ENCODE measurements around the gene KLF12. TPM values are rescaled to one million over a fixed set of nuclear protein-coding genes. Genes with fewer than 3 reads are reported as not detected.

Gene KLF12
- total RNA-seq, 1 experiment from 2014 or later = 8.5 TPM

GRCh38 chr13:74114202-74114601, 20.0 kb downstream of the KLF12 start:
- H3K4me3 Mint-ChIP-seq = no peak overlapping the region
- ChIA-PET POLR2A (no interaction called here), CTCF (no interaction called here)
- ATAC-seq (no peak), DNase-seq (ENCODE audit: low spot score) (no peak)
- peaks cover 40% of the 10 kb centered on the region for H3K9me3 Mint-ChIP-seq
- H3K27ac Mint-ChIP-seq = no peak overlapping the region
- peaks cover 3% of the 10 kb centered on the region; the same call in 1 of the 2 replicates for H3K27me3 Mint-ChIP-seq (ENCODE audit: low read depth)
- peaks cover 15% of the 10 kb centered on the region for H3K4me1 Mint-ChIP-seq
- TF ChIP-seq PREB (CRISPR knock-in tag; IDR thresholded peaks at IDR 0.05; ENCODE audit: borderline replicate concordance) (no peak), ZNF281 (CRISPR knock-in tag; IDR thresholded peaks at IDR 0.05) (no peak), MLX (CRISPR knock-in tag; IDR thresholded peaks at IDR 0.05) (no peak), IRF2 (CRISPR knock-in tag; IDR thresholded peaks at IDR 0.05; ENCODE audit: borderline replicate concordance, low read depth) (no peak), ZNF121 (CRISPR knock-in tag; IDR thresholded peaks at IDR 0.05) (no peak), ZNF219 (CRISPR knock-in tag; IDR thresholded peaks at IDR 0.05; ENCODE audit: borderline replicate concordance) (no peak), ZNF423 (CRISPR knock-in tag; IDR thresholded peaks at IDR 0.05) (no peak), SOX15 (CRISPR knock-in tag; IDR thresholded peaks at IDR 0.05) (no peak), MXD4 (CRISPR knock-in tag; IDR thresholded peaks at IDR 0.05; ENCODE audit: borderline replicate concordance) (no peak), ZNF396 (CRISPR knock-in tag; IDR thresholded peaks at IDR 0.05; ENCODE audit: borderline replicate concordance) (no peak), ZNF425 (CRISPR knock-in tag; conservative IDR thresholded peaks at IDR 0.05) (no peak), RORB (CRISPR knock-in tag; IDR thresholded peaks at IDR 0.05) (no peak), TEAD4 (CRISPR knock-in tag; IDR thresholded peaks at IDR 0.05) (no peak), NR1H2 (CRISPR knock-in tag; IDR thresholded peaks at IDR 0.05) (no peak), NFE2L1 (CRISPR knock-in tag; IDR thresholded peaks at IDR 0.05) (no peak), ZNF232 (CRISPR knock-in tag; IDR thresholded peaks at IDR 0.05) (no peak), PRRX2 (CRISPR knock-in tag; IDR thresholded peaks at IDR 0.05) (no peak), USF2 (CRISPR knock-in tag; IDR thresholded peaks at IDR 0.05) (no peak), GABPB1 (CRISPR knock-in tag; IDR thresholded peaks at IDR 0.05) (no peak)
- peaks cover 38% of the 10 kb centered on the region for H3K36me3 Mint-ChIP-seq

All from WTC11 (cell line).